ENCODE results near the gene PCNX2. TPM values are rescaled to one million over a fixed set of nuclear protein-coding genes. Genes with fewer than 3 reads are reported as not detected.

Gene PCNX2
- total and polyA plus RNA-seq, 12 donors: 0.29 to 3.1 (median 1.6) TPM

DNA sequence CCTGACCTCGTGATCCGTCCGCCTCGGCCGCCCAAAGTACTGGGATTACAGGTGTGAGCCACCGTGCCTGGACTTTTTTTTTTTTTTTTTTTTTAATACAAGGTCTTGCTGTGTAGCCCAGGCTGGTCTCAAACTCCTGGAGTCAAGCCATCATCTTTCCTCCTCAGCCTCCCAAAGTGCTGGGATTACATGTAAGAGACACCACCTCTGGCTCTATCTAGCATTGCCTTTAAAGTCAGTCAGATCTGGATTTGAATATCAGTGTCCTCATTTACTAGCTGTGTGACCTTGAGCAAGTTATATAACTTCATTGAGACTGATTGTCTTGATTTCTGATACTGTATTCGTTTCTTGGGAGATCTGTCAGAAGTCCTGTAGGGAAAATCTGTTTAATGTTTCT is 38.6 kb upstream of the PCNX2 start:
- ATAC-seq (no peak), DNase-seq (no peak)
- Histone ChIP-seq H3K9me3 (no peaks in the 10 kb centered on the region), H3K27me3 (peaks cover 0 to 72% (median 30%) of the 10 kb centered on the region in 7 donors), H3K4me1 (peaks cover 0 to under 1% (median 0%) of the 10 kb centered on the region in 9 donors), H3K36me3 (no peaks in the 10 kb centered on the region), H3K27ac (no peak overlapping the region), H3K4me3 (no peak overlapping the region)
- 90 to 91% methylated on average over 7 of the region's 7 CpGs for WGBS, 2 donors
- TF ChIP-seq, protein P1, sequence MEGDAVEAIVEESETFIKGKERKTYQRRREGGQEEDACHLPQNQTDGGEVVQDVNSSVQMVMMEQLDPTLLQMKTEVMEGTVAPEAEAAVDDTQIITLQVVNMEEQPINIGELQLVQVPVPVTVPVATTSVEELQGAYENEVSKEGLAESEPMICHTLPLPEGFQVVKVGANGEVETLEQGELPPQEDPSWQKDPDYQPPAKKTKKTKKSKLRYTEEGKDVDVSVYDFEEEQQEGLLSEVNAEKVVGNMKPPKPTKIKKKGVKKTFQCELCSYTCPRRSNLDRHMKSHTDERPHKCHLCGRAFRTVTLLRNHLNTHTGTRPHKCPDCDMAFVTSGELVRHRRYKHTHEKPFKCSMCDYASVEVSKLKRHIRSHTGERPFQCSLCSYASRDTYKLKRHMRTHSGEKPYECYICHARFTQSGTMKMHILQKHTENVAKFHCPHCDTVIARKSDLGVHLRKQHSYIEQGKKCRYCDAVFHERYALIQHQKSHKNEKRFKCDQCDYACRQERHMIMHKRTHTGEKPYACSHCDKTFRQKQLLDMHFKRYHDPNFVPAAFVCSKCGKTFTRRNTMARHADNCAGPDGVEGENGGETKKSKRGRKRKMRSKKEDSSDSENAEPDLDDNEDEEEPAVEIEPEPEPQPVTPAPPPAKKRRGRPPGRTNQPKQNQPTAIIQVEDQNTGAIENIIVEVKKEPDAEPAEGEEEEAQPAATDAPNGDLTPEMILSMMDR (IDR thresholded peaks at IDR 0.05): no peak
- intact Hi-C loops (cut with DNase I): no loop called here

DNA sequence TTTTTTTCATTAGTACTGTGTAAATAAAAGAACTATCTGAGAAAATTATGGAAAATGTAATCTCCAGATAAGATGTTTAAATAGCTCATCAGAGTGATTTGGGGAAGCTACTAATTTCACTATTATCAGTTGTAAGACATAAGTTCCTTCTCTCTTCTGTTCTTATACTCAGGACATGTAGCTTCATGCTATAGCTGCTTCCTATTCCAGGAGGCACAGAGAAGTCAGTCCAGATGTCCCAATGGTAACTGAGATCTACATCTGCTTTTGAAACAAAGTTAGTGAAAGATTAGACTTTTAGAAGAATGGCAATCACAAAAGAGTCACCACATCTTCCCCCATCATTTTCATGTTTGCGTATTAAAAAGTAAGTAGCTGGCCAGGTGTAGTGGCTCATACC is 37.6 kb upstream of the PCNX2 start:
- Histone ChIP-seq H3K9me3 (no peaks in the 10 kb centered on the region), H3K36me3 (no peaks in the 10 kb centered on the region), H3K4me1 (peaks cover 3 to 9% (median 3%) of the 10 kb centered on the region in 9 donors), H3K4me3 (no peak overlapping the region), H3K27ac (no peak overlapping the region), H3K27me3 (peaks cover 3 to 76% (median 40%) of the 10 kb centered on the region in 7 donors)
- 98 to 100% methylated on average over 1 of the region's 1 CpG for WGBS, 2 donors
- intact Hi-C loops (cut with DNase I): no loop called here
- no peak for ATAC-seq
- TF ChIP-seq, protein P1 (IDR thresholded peaks at IDR 0.05): no peak
- DNase-seq: no peak

DNA sequence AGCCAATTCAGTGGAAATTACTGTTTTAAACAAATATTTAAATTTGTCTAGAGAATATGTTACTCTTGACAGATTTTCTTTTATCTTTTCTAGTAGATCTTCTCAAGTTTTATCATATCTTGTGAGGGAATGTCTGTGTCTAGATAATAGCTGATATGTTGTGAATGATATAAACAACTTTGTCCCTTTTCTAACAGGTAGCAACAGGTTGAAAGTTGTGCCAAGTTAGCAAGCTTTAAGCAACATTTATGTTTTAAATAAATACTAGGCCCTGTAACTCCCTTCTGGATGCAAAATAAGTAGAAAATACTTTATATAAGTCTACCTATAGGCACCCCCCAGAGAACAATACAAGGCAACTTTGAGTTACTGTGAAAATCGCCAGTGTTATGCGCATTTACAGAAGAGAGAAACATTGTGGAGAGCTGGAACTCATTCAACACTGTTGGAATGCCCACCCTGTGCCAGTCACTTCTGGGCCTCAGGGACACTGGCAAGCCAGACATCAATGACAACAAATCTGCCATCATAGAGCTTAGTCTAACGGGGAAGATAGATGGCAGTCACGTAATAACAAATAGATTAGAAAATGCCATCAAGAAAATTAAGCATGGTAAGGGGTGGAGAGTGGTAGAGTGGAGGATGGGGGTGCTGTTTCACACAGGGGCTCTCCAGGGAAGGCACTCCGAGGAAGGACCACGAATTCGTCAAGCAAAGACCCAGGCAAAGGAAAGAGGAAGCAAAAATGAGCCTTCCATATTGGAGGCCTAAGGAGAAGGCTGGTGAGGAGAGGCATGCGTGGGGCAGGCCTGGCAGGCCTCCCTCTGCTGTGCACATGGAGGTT is 36.4 kb upstream of the PCNX2 start:
- peaks cover 8 to 70% (median 39%) of the 10 kb centered on the region in 7 donors for H3K27me3 ChIP-seq
- H3K4me1 ChIP-seq: peaks cover 3 to 16% (median 9%) of the 10 kb centered on the region in 9 donors
- ATAC-seq: no peak
- DNase-seq: no peak
- WGBS, 2 donors: 76 to 89% methylated on average over 8 of the region's 8 CpGs
- H3K4me3 ChIP-seq: no peak overlapping the region
- intact Hi-C loops (cut with DNase I): no loop called here
- H3K9me3 ChIP-seq: no peaks in the 10 kb centered on the region
- TF ChIP-seq, protein P1 (IDR thresholded peaks at IDR 0.05): no peak
- H3K36me3 ChIP-seq: no peaks in the 10 kb centered on the region
- H3K27ac ChIP-seq: no peak overlapping the region

DNA sequence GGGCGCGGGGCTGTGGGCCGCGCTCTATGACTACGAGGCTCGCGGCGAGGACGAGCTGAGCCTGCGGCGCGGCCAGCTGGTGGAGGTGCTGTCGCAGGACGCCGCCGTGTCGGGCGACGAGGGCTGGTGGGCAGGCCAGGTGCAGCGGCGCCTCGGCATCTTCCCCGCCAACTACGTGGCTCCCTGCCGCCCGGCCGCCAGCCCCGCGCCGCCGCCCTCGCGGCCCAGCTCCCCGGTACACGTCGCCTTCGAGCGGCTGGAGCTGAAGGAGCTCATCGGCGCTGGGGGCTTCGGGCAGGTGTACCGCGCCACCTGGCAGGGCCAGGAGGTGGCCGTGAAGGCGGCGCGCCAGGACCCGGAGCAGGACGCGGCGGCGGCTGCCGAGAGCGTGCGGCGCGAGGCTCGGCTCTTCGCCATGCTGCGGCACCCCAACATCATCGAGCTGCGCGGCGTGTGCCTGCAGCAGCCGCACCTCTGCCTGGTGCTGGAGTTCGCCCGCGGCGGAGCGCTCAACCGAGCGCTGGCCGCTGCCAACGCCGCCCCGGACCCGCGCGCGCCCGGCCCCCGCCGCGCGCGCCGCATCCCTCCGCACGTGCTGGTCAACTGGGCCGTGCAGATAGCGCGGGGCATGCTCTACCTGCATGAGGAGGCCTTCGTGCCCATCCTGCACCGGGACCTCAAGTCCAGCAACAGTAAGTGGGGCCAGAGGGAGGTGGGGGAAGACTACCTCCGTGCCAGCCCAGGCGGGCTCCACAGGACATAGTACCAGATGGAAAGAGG is 32.8 kb upstream of the PCNX2 start:
- H3K4me3 ChIP-seq: peak overlapping the region; percentile 42 to 68 (median 57)
- H3K36me3 ChIP-seq: no peaks in the 10 kb centered on the region
- intact Hi-C loops (cut with DNase I): no loop called here
- ATAC-seq (peak in 2 of 8 donors; percentile 22 to 26), DNase-seq (peak in 1 of 2 donors; percentile 19)
- H3K27ac ChIP-seq: peak overlapping the region in 2 of 10 donors; percentile 4 to 20
- no peaks in the 10 kb centered on the region for H3K9me3 ChIP-seq
- peaks cover 3 to 17% (median 9%) of the 10 kb centered on the region in 9 donors for H3K4me1 ChIP-seq
- 1 to 2% methylated on average over 92 to 96 of the region's 96 CpGs for WGBS, 2 donors
- peaks cover 8 to 52% (median 30%) of the 10 kb centered on the region in 7 donors for H3K27me3 ChIP-seq
- TF ChIP-seq, protein P1 (IDR thresholded peaks at IDR 0.05): no peak
